Measurements from ENCODE around the gene RPL18.

The RPL18 gene

DNA sequence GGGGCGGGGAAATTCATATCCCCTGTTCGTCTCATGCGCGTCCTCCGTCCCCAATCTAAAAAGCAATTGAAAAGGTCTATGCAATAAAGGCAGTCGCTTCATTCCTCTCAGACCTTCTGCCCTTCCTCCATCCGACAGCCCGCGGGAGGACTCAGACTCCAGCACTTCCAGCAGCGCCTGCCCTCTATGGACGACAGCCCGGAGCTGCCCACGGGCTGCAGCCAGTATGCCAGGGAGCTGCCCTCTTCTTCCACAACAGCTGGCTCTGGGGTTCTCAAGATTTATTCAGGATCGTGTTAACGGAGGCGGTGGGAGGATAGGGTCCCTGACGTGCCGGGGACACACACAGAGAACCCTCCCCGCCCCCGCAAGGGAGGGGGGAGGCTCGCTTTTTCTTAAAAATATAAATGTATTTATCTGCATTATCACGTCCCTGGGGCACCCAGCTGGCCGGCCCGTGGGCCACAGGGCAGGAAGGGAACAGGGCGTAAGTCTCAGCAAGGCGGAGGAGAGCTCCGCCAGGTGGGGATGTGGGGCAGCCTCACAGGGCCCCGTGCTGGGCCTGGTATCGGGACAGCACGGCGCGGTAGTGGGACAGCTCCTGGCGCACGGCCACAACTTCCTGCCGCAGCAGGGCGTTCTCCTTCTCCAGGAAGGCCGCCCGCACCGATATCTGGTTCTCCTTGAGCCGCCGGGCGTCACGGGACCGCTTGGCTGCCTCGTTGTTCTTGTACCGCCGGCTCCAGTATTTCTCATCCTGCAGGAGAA is 11.5 kb upstream of the RPL18 start:
- no peak for DNase-seq (ENCODE audit: low read depth)

DNA sequence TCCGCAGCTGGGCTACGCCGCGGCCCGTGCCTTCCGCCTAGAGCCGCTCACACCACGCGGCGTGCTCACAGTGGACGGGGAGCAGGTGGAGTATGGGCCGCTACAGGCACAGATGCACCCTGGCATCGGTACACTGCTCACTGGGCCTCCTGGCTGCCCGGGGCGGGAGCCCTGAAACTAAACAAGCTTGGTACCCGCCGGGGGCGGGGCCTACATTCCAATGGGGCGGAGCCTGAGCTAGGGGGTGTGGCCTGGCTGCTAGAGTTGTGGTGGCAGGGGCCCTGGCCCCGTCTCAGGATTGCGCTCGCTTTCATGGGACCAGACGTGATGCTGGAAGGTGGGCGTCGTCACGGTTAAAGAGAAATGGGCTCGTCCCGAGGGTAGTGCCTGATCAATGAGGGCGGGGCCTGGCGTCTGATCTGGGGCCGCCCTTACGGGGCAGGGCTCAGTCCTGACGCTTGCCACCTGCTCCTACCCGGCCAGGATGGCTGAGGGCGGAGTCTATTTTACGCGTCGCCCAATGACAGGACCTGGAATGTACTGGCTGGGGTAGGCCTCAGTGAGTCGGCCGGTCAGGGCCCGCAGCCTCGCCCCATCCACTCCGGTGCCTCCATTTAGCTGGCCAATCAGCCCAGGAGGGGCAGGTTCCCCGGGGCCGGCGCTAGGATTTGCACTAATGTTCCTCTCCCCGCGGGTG is 10.8 kb upstream of the RPL18 start:
- no peak for DNase-seq (ENCODE audit: low read depth)

DNA sequence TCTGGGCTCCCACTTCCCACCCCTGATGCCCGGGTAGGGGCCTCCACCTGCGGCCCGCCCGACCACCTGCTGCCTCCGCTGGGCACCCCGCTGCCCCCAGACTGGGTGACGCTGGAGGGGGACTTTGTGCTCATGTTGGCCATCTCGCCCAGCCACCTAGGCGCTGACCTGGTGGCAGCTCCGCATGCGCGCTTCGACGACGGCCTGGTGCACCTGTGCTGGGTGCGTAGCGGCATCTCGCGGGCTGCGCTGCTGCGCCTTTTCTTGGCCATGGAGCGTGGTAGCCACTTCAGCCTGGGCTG is 10.3 kb upstream of the RPL18 start:
- DNase-seq (ENCODE audit: low read depth) = no peak

DNA sequence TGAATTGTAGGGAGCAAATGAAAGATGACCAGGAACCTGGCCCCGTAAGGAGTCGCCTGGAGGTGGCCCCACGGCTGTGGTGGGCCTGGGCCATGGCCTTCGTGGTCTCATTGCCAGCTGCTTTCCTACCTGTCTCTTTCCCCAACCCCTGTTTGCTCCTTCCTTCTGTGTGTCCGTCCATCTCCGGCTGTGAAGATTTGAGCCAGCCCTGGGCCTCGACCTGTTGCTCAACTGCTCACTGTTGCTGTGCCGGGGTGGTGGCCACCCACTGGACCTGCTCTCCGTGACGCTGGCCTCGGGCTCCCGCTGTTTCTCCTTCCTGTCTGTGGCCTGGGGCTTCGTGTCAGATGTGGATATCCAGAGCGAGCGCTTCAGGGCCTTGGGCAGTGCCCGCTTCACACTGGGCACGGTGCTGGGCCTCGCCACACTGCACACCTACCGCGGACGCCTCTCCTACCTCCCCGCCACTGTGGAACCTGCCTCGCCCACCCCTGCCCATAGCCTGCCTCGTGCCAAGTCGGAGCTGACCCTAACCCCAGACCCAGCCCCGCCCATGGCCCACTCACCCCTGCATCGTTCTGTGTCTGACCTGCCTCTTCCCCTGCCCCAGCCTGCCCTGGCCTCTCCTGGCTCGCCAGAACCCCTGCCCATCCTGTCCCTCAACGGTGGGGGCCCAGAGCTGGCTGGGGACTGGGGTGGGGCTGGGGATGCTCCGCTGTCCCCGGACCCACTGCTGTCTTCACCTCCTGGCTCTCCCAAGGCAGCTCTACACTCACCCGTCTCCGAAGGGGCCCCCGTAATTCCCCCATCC is 9.7 kb upstream of the RPL18 start:
- no peak for DNase-seq (ENCODE audit: low read depth)

DNA sequence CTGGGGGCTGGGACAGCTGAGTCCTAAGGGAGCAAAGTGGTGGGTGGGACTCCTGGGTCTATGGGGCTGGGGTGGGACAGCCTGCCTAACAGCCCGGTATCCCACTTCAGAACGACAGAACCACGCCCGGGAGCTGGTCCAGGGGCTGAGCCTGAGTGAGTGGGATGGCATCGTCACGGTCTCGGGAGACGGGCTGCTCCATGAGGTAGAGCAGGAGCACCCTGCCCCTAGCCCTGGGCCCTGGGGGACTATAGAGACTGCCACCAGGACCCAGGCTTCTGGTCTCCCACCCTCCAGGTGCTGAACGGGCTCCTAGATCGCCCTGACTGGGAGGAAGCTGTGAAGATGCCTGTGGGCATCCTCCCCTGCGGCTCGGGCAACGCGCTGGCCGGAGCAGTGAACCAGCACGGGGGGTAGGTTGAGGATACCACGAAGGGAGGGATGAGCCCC is 8.9 kb upstream of the RPL18 start:
- DNase-seq (ENCODE audit: low read depth) = no peak

- no peak for DNase-seq (ENCODE audit: low read depth)
These were observed 8.4 kb upstream of the RPL18 start for GRCh38 chr19:48627201-48627864.

- no peak for DNase-seq (ENCODE audit: low read depth)
These were observed 6.9 kb upstream of the RPL18 start for GRCh38 chr19:48625891-48626327.

GRCh38 chr19:48624791-48625723 is 6.1 kb upstream of the RPL18 start:
- no peak for DNase-seq (ENCODE audit: low read depth)

- peak; percentile 98 for DNase-seq (ENCODE audit: low read depth)
These were observed 5.2 kb upstream of the RPL18 start for GRCh38 chr19:48624067-48624594.

DNA sequence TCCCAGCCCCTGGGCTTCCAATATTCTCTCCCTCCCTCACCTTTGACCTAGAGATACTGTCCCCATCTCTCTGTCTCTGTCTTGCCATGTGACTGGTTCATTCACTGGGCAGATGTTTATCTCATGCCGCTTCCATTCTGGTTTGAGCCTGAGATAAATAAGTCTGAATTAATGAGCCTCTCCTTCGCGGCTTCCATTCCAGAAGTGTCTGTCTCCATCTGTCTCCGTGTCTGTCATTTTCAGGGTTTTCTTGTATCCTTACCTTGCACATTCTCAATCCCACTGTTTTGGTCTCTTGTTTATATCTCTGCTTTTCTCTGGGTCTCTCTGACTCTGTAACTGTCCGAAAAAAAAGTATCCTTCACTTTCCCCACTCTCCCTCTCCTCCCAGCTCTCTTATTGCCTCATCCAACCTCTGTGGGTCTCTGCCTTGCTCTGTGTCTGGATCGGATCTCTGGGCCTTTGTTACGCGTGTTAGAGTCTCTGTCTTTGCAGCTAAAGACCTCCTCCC is 4.6 kb upstream of the RPL18 start:
- DNase-seq (ENCODE audit: low read depth) = no peak

GRCh38 chr19:48619692-48620585 is 961 bp upstream of the RPL18 start:
- peak; percentile 36 for DNase-seq (ENCODE audit: low read depth)

GRCh38 chr19:48618278-48618915 is 581 bp downstream of the RPL18 start:
- DNase-seq (ENCODE audit: low read depth) = peak; percentile 19

GRCh38 chr19:48617146-48617937 is 1.6 kb downstream of the RPL18 start:
- DNase-seq (ENCODE audit: low read depth) = peak; percentile 20

DNA sequence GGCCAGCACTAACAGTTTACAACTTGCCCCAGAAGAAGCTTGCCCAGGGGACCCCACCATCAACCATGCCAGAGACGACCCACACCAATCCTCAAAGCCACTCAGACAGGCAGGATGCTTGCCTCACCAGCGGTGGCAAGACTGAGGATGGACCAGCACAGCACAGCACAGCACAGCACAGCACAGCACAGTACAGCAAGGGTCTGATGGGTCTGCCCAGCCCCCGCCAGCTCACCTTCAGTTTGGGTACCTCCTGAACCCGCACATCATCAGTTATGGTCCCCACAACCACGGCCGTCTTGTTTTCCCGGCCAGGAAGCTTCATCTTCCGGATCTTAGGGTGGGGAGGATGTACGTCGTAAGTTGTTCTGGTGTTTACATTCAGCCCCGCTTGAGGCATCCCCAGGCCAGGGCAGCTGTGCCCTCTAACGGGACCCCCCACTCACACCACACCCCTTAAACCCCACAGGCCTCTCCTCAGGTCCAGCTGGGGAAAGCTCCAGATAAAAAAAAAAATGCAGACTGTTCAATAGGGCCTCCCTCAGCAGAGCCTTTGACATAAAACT is 2.4 kb downstream of the RPL18 start:
- no peak for DNase-seq (ENCODE audit: low read depth)

- DNase-seq (ENCODE audit: low read depth) = no peak
These were observed 2.9 kb downstream of the RPL18 start for GRCh38 chr19:48616041-48616436.

- DNase-seq (ENCODE audit: low read depth) = no peak
These were observed 3.5 kb downstream of the RPL18 start for GRCh38 chr19:48615231-48616040.

Measured in EH (cell line).